AG08395 (cell line): ENCODE results near the gene MDK.
A peak's percentile ranks its signal among the peaks of the same experiment; 100 is the strongest.

Source experiments
- DNase-seq: peaks from one replicate; pipeline ENCODE4 v3.0.0; 2012; ENCODE audit warnings: mixed read lengths, low spot score

Gene MDK

GRCh38 chr11:46381048-46381818 is at the start of gene MDK:
MDK (plus strand) TSS chr11:46381669; CDS start chr11:46382058, 389 bp downstream.
- no peak for DNase-seq

- DNase-seq = no peak
These were observed 49.3 kb upstream of the MDK start for GRCh38 chr11:46332093-46332567.

- peak; percentile 24 for DNase-seq
These were observed 48.7 kb upstream of the MDK start for GRCh38 chr11:46332568-46333393.

- DNase-seq = no peak
These were observed 48.0 kb upstream of the MDK start for GRCh38 chr11:46333394-46333947.

GRCh38 chr11:46334211-46334610 is 47.3 kb upstream of the MDK start:
- DNase-seq = no peak

GRCh38 chr11:46335271-46335670 is 46.2 kb upstream of the MDK start:
- DNase-seq = no peak

- no peak for DNase-seq
These were observed 45.4 kb upstream of the MDK start for GRCh38 chr11:46335890-46336562.

- no peak for DNase-seq
These were observed 44.8 kb upstream of the MDK start for GRCh38 chr11:46336563-46337180.

- DNase-seq = no peak
These were observed 43.7 kb upstream of the MDK start for GRCh38 chr11:46337626-46338345.

- no peak for DNase-seq
These were observed 42.9 kb upstream of the MDK start for GRCh38 chr11:46338636-46338987.

GRCh38 chr11:46338988-46339666 is 42.3 kb upstream of the MDK start:
- DNase-seq = no peak

GRCh38 chr11:46339816-46340215 is 41.7 kb upstream of the MDK start:
- no peak for DNase-seq

- no peak for DNase-seq
These were observed 40.0 kb upstream of the MDK start for GRCh38 chr11:46341454-46341853.

GRCh38 chr11:46342239-46342638 is 39.2 kb upstream of the MDK start:
- no peak for DNase-seq

- no peak for DNase-seq
These were observed 37.9 kb upstream of the MDK start for GRCh38 chr11:46343520-46343919.

GRCh38 chr11:46345131-46345597 is 36.3 kb upstream of the MDK start:
- no peak for DNase-seq

- DNase-seq = no peak
These were observed 35.5 kb upstream of the MDK start for GRCh38 chr11:46345881-46346484.

- DNase-seq = peak; percentile 96
These were observed 34.4 kb upstream of the MDK start, which contains the start of gene DGKZ for GRCh38 chr11:46346886-46347636. DGKZ (plus strand) TSS chr11:46347463; CDS start chr11:46347660, 197 bp downstream.

GRCh38 chr11:46347637-46348311 is 33.7 kb upstream of the MDK start:
- peak; percentile 20 for DNase-seq
